ENCODE data around the gene SLC22A25. TPM values are rescaled to one million over a fixed set of nuclear protein-coding genes. Genes with fewer than 3 reads are reported as not detected.

The SLC22A25 gene
- total and polyA plus RNA-seq, 2 experiments from 2014 or later, result 1.5 to 3.9 TPM

- Histone ChIP-seq H3K9me2 (replicated peaks; ENCODE audit: insufficient read depth) (no peaks in the 10 kb centered on the region), H3K9me3 (ENCODE audit: low read depth) (no peaks in the 10 kb centered on the region), H3K36me3 (replicated peaks; ENCODE audit: insufficient read depth, low read depth) (no peaks in the 10 kb centered on the region), H3K79me2 (no peaks in the 10 kb centered on the region), H3K4me3 (no peak overlapping the region), H3K4me2 (no peak overlapping the region), H3K27me3 (no peaks in the 10 kb centered on the region), H3K4me1 (ENCODE audit: insufficient read depth) (peaks cover 26% of the 10 kb centered on the region), H2AFZ (no peak overlapping the region), H3K27ac (no peak overlapping the region), H4K20me1 (ENCODE audit: insufficient read depth, poor library complexity, severe bottlenecking) (no peaks in the 10 kb centered on the region)
- DNase-seq (ENCODE audit: low spot score), result no peak
- WGBS (ENCODE audit: low lambda C conversion rate, missing lambda C conversion rate), result 85% methylated on average over 5 of the region's 5 CpGs
- TF ChIP-seq CTCF (IDR thresholded peaks at IDR 0.05; ENCODE audit: poor library complexity) (no peak), EZH2 (IDR thresholded peaks at IDR 0.05; ENCODE audit: borderline replicate concordance) (no peak), EZH2phosphoT487 (IDR thresholded peaks at IDR 0.05; ENCODE audit: low read depth, severe bottlenecking, unreplicated experiment) (no peak)
Observed at GRCh38 chr11:63242089-63242781, 1.2 kb downstream of the SLC22A25 start.

DNA sequence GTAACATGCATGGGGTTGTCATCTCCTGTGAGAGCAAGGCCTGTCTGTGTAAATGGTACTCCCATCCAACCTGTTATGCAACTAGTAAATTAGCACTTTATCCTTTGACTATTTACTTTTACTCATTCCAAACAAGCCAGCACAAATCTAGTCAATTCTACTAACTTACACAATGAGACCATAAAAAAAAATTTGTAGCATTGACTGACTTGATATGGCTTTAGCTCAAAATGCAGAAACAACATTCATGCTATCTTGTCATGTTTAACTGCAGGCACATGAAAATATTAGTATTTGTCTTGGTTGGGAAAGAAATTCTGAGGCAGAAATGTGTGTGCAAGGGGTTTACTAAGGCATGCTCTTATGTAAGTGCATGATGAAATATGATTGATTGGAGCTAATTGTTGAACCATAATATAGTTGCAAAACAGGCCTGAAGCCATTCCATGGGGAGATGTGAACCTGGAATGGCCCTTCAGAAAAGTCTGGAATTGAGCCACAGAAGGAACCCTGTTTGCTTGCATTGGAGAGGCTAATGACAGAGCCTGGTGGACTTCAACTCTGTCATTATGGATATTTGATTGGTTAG is 2.5 kb downstream of the SLC22A25 start:
- Histone ChIP-seq H3K4me1 (ENCODE audit: insufficient read depth) (peaks cover 22% of the 10 kb centered on the region), H3K36me3 (replicated peaks; ENCODE audit: insufficient read depth, low read depth) (no peaks in the 10 kb centered on the region), H3K9me3 (ENCODE audit: low read depth) (no peaks in the 10 kb centered on the region), H3K4me3 (no peak overlapping the region), H3K27ac (no peak overlapping the region), H3K27me3 (no peaks in the 10 kb centered on the region), H3K79me2 (no peaks in the 10 kb centered on the region), H4K20me1 (ENCODE audit: insufficient read depth, poor library complexity, severe bottlenecking) (no peaks in the 10 kb centered on the region), H2AFZ (no peak overlapping the region), H3K4me2 (no peak overlapping the region), H3K9me2 (replicated peaks; ENCODE audit: insufficient read depth) (no peaks in the 10 kb centered on the region)
- no peak for DNase-seq (ENCODE audit: low spot score)
- TF ChIP-seq CTCF (IDR thresholded peaks at IDR 0.05; ENCODE audit: poor library complexity), result no peak
- no peak for TF ChIP-seq EZH2 (IDR thresholded peaks at IDR 0.05; ENCODE audit: borderline replicate concordance)
- TF ChIP-seq EZH2phosphoT487 (IDR thresholded peaks at IDR 0.05; ENCODE audit: low read depth, severe bottlenecking, unreplicated experiment), result no peak

- Histone ChIP-seq H3K27ac (no peak overlapping the region), H3K36me3 (replicated peaks; ENCODE audit: insufficient read depth, low read depth) (no peaks in the 10 kb centered on the region), H4K20me1 (ENCODE audit: insufficient read depth, poor library complexity, severe bottlenecking) (no peaks in the 10 kb centered on the region), H3K79me2 (no peaks in the 10 kb centered on the region), H3K9me3 (ENCODE audit: low read depth) (no peaks in the 10 kb centered on the region), H3K27me3 (no peaks in the 10 kb centered on the region), H3K4me2 (no peak overlapping the region), H3K4me3 (no peak overlapping the region), H2AFZ (no peak overlapping the region), H3K4me1 (ENCODE audit: insufficient read depth) (peaks cover 22% of the 10 kb centered on the region), H3K9me2 (replicated peaks; ENCODE audit: insufficient read depth) (no peaks in the 10 kb centered on the region)
- 63% methylated on average over 1 of the region's 1 CpG for WGBS (ENCODE audit: low lambda C conversion rate, missing lambda C conversion rate)
- TF ChIP-seq EZH2 (IDR thresholded peaks at IDR 0.05; ENCODE audit: borderline replicate concordance), result no peak
- TF ChIP-seq EZH2phosphoT487 (IDR thresholded peaks at IDR 0.05; ENCODE audit: low read depth, severe bottlenecking, unreplicated experiment), result no peak
- TF ChIP-seq CTCF (IDR thresholded peaks at IDR 0.05; ENCODE audit: poor library complexity), result no peak
- DNase-seq (ENCODE audit: low spot score), result no peak
Observed at GRCh38 chr11:63240098-63240497, 3.3 kb downstream of the SLC22A25 start.
